AG08396 (cell line): ENCODE results near the gene LIN9.
"Not testable (repeated sequence)": the region's sequence is repeated elsewhere in the genome, so short reads cannot be mapped to it uniquely, and the experiment has no call there.

Experiments used
- DNase-seq: peaks from one replicate; pipeline ENCODE4 v3.0.0; 2012; ENCODE audit warnings: low spot score, mixed read lengths

Gene LIN9

GRCh38 chr1:226308723-226309397 lies at the start of gene LIN9:
LIN9 (minus strand) TSS chr1:226309164; CDS start chr1:226309139, 25 bp downstream.
- DNase-seq: peak; percentile 95

GRCh38 chr1:226357416-226357815 lies 48.5 kb upstream of the LIN9 start:
- DNase-seq: no peak

- no peak for DNase-seq
Observed at GRCh38 chr1:226355669-226356551, 46.9 kb upstream of the LIN9 start.

GRCh38 chr1:226355016-226355415 lies 46.1 kb upstream of the LIN9 start:
- DNase-seq: no peak

- no peak for DNase-seq
Observed at GRCh38 chr1:226353698-226354525, 44.9 kb upstream of the LIN9 start.

- no peak for DNase-seq
Observed at GRCh38 chr1:226351709-226352108, 42.7 kb upstream of the LIN9 start.

GRCh38 chr1:226350519-226350865 lies 41.5 kb upstream of the LIN9 start:
- no peak for DNase-seq

- no peak for DNase-seq
Observed at GRCh38 chr1:226349801-226350518, 41.0 kb upstream of the LIN9 start.

- DNase-seq: no peak
Observed at GRCh38 chr1:226349081-226349480, 40.1 kb upstream of the LIN9 start.

GRCh38 chr1:226344441-226345259 lies 35.7 kb upstream of the LIN9 start:
- DNase-seq: no peak

- DNase-seq: no peak
Observed at GRCh38 chr1:226342656-226343055, 33.7 kb upstream of the LIN9 start.

GRCh38 chr1:226340111-226340510 lies 31.1 kb upstream of the LIN9 start:
- not testable (repeated sequence) for DNase-seq

GRCh38 chr1:226337276-226337875 lies 28.4 kb upstream of the LIN9 start:
- no peak for DNase-seq

- DNase-seq: no peak
Observed at GRCh38 chr1:226335661-226336060, 26.7 kb upstream of the LIN9 start.

GRCh38 chr1:226332947-226333346 lies 24.0 kb upstream of the LIN9 start:
- no peak for DNase-seq

- no peak for DNase-seq
Observed at GRCh38 chr1:226329237-226329636, 20.3 kb upstream of the LIN9 start.

- no peak for DNase-seq
Observed at GRCh38 chr1:226327761-226328162, 18.8 kb upstream of the LIN9 start.

GRCh38 chr1:226325178-226325577 lies 16.2 kb upstream of the LIN9 start:
- no peak for DNase-seq

- no peak for DNase-seq
Observed at GRCh38 chr1:226324479-226324878, 15.5 kb upstream of the LIN9 start.

GRCh38 chr1:226322986-226323385 lies 14.0 kb upstream of the LIN9 start:
- DNase-seq: no peak

- DNase-seq: no peak
Observed at GRCh38 chr1:226320930-226321329, 12.0 kb upstream of the LIN9 start.
